Progenitor cell of endocrine pancreas (in vitro differentiated cells): ENCODE results near the gene UBL4B. TPM values are rescaled to one million over a fixed set of nuclear protein-coding genes. Genes with fewer than 3 reads are reported as not detected.
A peak's percentile ranks its signal among the peaks of the same experiment; 100 is the strongest.

Source experiments
- DNase-seq: peaks from one replicate; pipeline ENCODE4 v3.0.0; 2021; ENCODE audit warnings: low spot score; ENCODE audit not compliant: unreplicated experiment
- H3K27ac Mint-ChIP-seq: 2 replicates; pipeline ENCODE4 v1.8.0; 2021; ENCODE audit warnings: mild to moderate bottlenecking, moderate library complexity, mixed read lengths
- H3K27me3 Mint-ChIP-seq: 2 replicates; pipeline ENCODE4 v1.8.0; 2021; ENCODE audit warnings: mixed read lengths
- H3K36me3 Mint-ChIP-seq: 2 replicates; pipeline ENCODE4 v1.8.0; 2022; ENCODE audit warnings: mixed read lengths; ENCODE audit not compliant: insufficient read depth
- H3K4me1 Mint-ChIP-seq: 2 replicates; pipeline ENCODE4 v1.8.0; 2021; ENCODE audit warnings: low read depth, mixed read lengths
- H3K4me3 Mint-ChIP-seq: 2 replicates; pipeline ENCODE4 v1.8.0; 2021; ENCODE audit warnings: low read depth, mild to moderate bottlenecking, moderate library complexity, mixed read lengths
- H3K9me3 Mint-ChIP-seq: 2 replicates; pipeline ENCODE4 v1.8.0; 2021; ENCODE audit warnings: low read depth, mixed read lengths
- total RNA-seq: library from RNA; stranded (reverse); gene quantifications from 2 replicates; pipeline ENCODE4 v1.2.1, GENCODE V29; 2021
- TF ChIP-seq, protein P1 (sequence below): fragments of 200-600 bp; sonication (generic); IDR thresholded peaks from one replicate; pipeline ENCODE4 v1.5.0; 2021; ENCODE audit warnings: antibody characterized with exemption, mild to moderate bottlenecking; ENCODE audit not compliant: unreplicated experiment

The UBL4B gene
- total RNA-seq, 1 donor from 2014 or later: not detected

DNA sequence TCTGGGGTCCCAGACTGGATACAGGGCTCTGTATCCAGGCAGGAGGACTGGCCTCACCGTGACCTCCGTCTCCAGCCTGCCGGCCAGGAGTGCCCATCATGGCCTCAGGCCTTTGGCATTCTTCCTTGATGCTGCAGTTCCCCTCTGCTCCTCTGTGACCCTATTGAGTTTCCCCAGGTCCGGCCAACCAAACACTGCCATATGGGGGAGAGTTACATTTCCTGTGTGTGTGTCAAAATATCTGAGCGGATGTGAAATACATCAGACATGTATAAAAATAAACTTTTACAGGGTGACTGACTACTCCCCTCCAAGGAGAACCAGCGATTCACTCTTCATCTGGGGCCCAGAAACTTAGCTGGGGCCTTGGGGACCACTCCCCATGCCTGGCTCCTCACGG lies 10.2 kb upstream of the UBL4B start:
- H3K36me3 Mint-ChIP-seq: no peaks in the 10 kb centered on the region
- H3K27me3 Mint-ChIP-seq: peaks cover 68% of the 10 kb centered on the region
- H3K27ac Mint-ChIP-seq: peak overlapping the region; percentile 16
- peaks cover 2% of the 10 kb centered on the region for H3K4me1 Mint-ChIP-seq
- no peak for DNase-seq
- H3K9me3 Mint-ChIP-seq: no peaks in the 10 kb centered on the region
- H3K4me3 Mint-ChIP-seq: no peak overlapping the region
- TF ChIP-seq, protein P1, sequence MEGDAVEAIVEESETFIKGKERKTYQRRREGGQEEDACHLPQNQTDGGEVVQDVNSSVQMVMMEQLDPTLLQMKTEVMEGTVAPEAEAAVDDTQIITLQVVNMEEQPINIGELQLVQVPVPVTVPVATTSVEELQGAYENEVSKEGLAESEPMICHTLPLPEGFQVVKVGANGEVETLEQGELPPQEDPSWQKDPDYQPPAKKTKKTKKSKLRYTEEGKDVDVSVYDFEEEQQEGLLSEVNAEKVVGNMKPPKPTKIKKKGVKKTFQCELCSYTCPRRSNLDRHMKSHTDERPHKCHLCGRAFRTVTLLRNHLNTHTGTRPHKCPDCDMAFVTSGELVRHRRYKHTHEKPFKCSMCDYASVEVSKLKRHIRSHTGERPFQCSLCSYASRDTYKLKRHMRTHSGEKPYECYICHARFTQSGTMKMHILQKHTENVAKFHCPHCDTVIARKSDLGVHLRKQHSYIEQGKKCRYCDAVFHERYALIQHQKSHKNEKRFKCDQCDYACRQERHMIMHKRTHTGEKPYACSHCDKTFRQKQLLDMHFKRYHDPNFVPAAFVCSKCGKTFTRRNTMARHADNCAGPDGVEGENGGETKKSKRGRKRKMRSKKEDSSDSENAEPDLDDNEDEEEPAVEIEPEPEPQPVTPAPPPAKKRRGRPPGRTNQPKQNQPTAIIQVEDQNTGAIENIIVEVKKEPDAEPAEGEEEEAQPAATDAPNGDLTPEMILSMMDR: no peak

DNA sequence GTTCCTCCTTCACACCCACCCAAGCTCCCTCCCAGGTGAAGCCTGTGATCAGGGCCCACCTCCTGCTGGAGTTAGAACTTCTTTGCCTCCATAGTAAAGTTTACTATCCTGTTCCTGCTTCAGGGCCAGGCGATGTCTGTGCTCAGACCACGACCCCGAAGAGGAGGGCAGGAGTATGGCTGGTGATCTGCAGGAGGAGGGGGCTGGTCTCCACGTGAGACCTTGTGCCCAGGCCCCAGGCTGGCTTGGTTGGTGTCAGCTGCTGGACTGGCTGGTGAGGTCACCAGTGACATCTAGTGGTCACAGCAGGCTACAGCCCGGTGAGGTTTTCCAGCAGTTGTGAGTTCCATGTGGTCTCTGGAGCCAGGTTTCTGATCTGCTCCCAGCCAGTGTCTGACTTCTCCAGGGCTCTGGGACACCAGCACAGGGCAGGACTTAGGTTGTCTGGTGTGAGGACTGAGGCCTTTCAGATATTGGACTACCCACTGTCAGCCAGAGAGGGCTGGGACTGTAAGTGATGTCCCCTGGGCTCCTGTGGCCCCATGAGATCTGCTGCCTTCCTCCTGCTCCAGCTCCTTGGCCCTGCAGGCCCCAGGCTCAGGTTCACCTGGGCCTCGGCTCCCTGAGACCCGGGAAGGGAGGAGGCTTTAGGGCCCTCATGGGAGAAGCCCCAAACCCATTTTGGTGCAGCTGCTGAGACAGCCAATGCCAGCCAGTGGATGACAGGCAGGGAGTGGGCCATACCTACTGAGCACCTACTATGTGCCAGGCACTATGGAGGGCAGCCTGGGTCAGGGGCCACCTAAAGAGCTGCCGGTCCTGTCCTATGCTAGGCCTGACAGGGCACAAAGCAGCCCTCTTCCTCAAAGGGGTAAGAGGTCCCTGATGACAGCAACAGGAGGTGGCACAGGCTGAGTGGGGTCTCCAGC lies 6.0 kb upstream of the UBL4B start:
- no peaks in the 10 kb centered on the region for H3K4me1 Mint-ChIP-seq
- DNase-seq: peak; percentile 72
- H3K4me3 Mint-ChIP-seq: no peak overlapping the region

DNA sequence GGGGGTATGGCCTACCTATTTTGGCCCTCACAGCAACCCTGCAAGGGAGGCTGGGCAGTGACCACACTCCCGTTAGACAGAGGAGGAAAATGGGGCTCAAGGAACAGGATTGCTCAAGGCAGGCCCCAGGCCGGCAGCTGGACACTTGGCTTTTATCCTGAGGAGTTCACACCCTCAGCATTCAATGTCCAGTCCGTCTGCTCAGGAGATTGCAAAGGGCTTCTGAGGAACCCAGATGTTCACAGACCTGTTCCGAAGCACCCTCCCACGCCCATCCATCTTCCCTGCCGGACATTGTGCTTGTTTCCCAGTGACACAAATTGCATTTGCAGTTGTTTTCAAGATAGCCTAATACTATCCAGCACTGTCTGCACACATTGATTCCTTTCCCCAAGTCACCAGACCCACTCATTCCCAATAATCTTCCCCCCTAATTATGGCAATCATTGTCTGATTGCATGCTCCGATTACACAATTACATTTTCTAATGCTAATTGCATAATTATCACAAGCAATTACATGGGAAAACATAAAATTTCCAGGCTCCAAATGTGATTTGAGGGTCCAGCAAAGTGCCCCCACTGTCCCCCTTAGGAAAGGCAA lies 4.3 kb upstream of the UBL4B start:
- H3K4me1 Mint-ChIP-seq: no peaks in the 10 kb centered on the region
- peaks cover 76% of the 10 kb centered on the region for H3K27me3 Mint-ChIP-seq
- H3K36me3 Mint-ChIP-seq: no peaks in the 10 kb centered on the region
- no peak overlapping the region for H3K27ac Mint-ChIP-seq
- H3K9me3 Mint-ChIP-seq: no peaks in the 10 kb centered on the region
- no peak overlapping the region for H3K4me3 Mint-ChIP-seq
- TF ChIP-seq, protein P1: no peak
- no peak for DNase-seq

More for the DNA sequence above, 6.0 kb upstream of the UBL4B start:
- Mint-ChIP-seq H3K27me3 (peaks cover 76% of the 10 kb centered on the region), H3K27ac (no peak overlapping the region), H3K9me3 (no peaks in the 10 kb centered on the region), H3K36me3 (no peaks in the 10 kb centered on the region)
- TF ChIP-seq, protein P1: peak; percentile 89

DNA sequence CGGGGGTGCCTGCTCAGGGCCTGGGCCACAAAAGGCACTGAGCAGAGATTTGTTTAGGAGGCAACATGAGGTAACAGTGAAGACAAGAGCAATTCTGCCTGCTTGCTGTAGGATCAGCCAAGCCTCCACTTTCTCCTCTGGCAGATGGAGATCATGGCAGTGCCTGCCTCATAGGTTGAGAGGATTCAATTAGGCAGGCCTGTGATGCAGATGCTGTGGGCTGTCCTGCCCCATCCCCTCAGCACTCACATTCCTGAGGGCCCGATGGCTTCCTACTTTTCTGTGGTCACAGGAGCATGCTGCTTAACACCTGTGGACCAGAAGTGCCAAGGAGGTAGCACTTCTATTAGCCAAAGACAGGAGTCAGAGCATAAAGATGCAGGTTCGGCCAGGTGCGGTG lies 1.2 kb upstream of the UBL4B start:
- DNase-seq: no peak
- no peaks in the 10 kb centered on the region for H3K9me3 Mint-ChIP-seq
- no peaks in the 10 kb centered on the region for H3K36me3 Mint-ChIP-seq
- no peaks in the 10 kb centered on the region for H3K4me1 Mint-ChIP-seq
- H3K4me3 Mint-ChIP-seq: no peak overlapping the region
- no peak overlapping the region for H3K27ac Mint-ChIP-seq
- H3K27me3 Mint-ChIP-seq: peaks cover 83% of the 10 kb centered on the region
- TF ChIP-seq, protein P1: no peak

DNA sequence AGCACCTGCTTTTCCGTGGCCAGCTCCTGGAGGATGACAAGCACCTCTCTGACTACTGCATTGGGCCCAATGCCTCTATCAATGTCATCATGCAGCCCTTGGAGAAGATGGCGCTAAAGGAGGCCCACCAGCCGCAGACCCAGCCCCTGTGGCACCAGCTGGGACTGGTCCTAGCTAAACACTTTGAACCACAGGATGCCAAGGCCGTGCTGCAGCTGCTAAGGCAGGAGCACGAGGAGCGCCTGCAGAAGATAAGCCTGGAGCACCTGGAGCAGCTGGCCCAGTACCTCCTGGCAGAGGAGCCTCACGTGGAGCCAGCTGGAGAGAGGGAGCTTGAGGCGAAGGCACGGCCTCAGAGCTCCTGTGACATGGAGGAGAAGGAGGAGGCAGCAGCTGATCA lies 413 bp downstream of the UBL4B start:
- H3K9me3 Mint-ChIP-seq: no peaks in the 10 kb centered on the region
- H3K36me3 Mint-ChIP-seq: no peaks in the 10 kb centered on the region
- no peak for DNase-seq
- TF ChIP-seq, protein P1: no peak
- H3K27ac Mint-ChIP-seq: no peak overlapping the region
- H3K27me3 Mint-ChIP-seq: peaks cover 87% of the 10 kb centered on the region
- H3K4me3 Mint-ChIP-seq: no peak overlapping the region
- H3K4me1 Mint-ChIP-seq: no peaks in the 10 kb centered on the region
